Effector memory CD8-positive, alpha-beta T cell (primary cell): Measurements from ENCODE around the gene TMOD1.
A peak's percentile ranks its signal among the peaks of the same experiment; 100 is the strongest.
"Not testable (repeated sequence)": the region's sequence is repeated elsewhere in the genome, so short reads cannot be mapped to it uniquely, and the experiment has no call there.

Experiments
- ATAC-seq: fragments of 150-1000 bp; cut with Tn5 transposase; replicated peaks from 2 replicates; pipeline ENCODE4 v1.10.0; 2021; ENCODE audit warnings: mild to moderate bottlenecking, moderate library complexity
- DNase-seq, 3 experiments: peaks; one replicate each; pipeline ENCODE4 v3.0.0; 2021
- H3K27ac Mint-ChIP-seq, 2 donors: one replicate each; pipeline ENCODE4 v1.8.0; 2022; ENCODE audit warnings: mild to moderate bottlenecking in 2 of 2, mixed read lengths in 2 of 2, moderate library complexity in 2 of 2
- H3K27me3 Mint-ChIP-seq, 2 donors: one replicate each; pipeline ENCODE4 v1.8.0; 2022; ENCODE audit warnings: mixed read lengths in 2 of 2
- H3K36me3 Mint-ChIP-seq: one replicate; pipeline ENCODE4 v1.8.0; 2022; ENCODE audit warnings: mild to moderate bottlenecking, moderate library complexity, mixed read lengths; ENCODE audit not compliant: insufficient read depth
- H3K4me1 Mint-ChIP-seq, 2 donors: one replicate each; pipeline ENCODE4 v1.8.0; 2022; ENCODE audit warnings: low read depth in 2 of 2, mixed read lengths in 2 of 2
- H3K4me3 Mint-ChIP-seq, 2 donors: one replicate each; pipeline ENCODE4 v1.8.0; 2022; ENCODE audit warnings: mild to moderate bottlenecking in 2 of 2, mixed read lengths in 2 of 2, moderate library complexity in 2 of 2
- H3K9me3 Mint-ChIP-seq, 2 donors: one replicate each; pipeline ENCODE4 v1.8.0; 2022; ENCODE audit warnings: mixed read lengths in 2 of 2
- total RNA-seq, 9 experiments: gene quantifications; one replicate each; lab custom pipeline; 2026; lab: John Stamatoyannopoulos, UW

TMOD1 gene
- 1.3 to 4.1 (median 2.0) reads per million in 9 experiments for total RNA-seq

- ATAC-seq: peak; percentile 75
- peak in 1 of 3 experiments; percentile 14 for DNase-seq
- Mint-ChIP-seq H3K36me3 (no peaks in the 10 kb centered on the region), H3K27ac (no peak within 1 kb of the TSS), H3K9me3 (no peaks in the 10 kb centered on the region), H3K4me1 (peaks cover 9 to 10% of the 10 kb centered on the region in 2 donors), H3K27me3 (peaks cover 11 to 34% of the 10 kb centered on the region in 2 donors), H3K4me3 (peak within 1 kb of the TSS; percentile 70 to 74)
Observed at GRCh38 chr9:97501177-97501971, at the start of gene TMOD1. TMOD1 (plus strand) TSS chr9:97501666; CDS start chr9:97524189, 22,523 bp downstream.

GRCh38 chr9:97453573-97453972 lies 47.9 kb upstream of the TMOD1 start:
- not testable (repeated sequence) for H3K36me3 Mint-ChIP-seq, H3K27me3 Mint-ChIP-seq, H3K4me3 Mint-ChIP-seq, H3K27ac Mint-ChIP-seq, H3K9me3 Mint-ChIP-seq, DNase-seq, H3K4me1 Mint-ChIP-seq, ATAC-seq

- not testable (repeated sequence) for DNase-seq, H3K9me3 Mint-ChIP-seq, H3K36me3 Mint-ChIP-seq, H3K4me3 Mint-ChIP-seq, H3K27me3 Mint-ChIP-seq, H3K27ac Mint-ChIP-seq, H3K4me1 Mint-ChIP-seq, ATAC-seq
Observed at GRCh38 chr9:97456841-97457240, 44.6 kb upstream of the TMOD1 start.

- DNase-seq (no peak), ATAC-seq (no peak)
- no peaks in the 10 kb centered on the region for H3K9me3 Mint-ChIP-seq
- H3K4me3 Mint-ChIP-seq: no peak overlapping the region
- H3K27ac Mint-ChIP-seq: no peak overlapping the region
- H3K27me3 Mint-ChIP-seq: no peaks in the 10 kb centered on the region
- peaks cover 5% of the 10 kb centered on the region for H3K36me3 Mint-ChIP-seq
- H3K4me1 Mint-ChIP-seq: no peaks in the 10 kb centered on the region
Observed at GRCh38 chr9:97459326-97459725, 42.1 kb upstream of the TMOD1 start.

GRCh38 chr9:97462159-97462558 lies 39.3 kb upstream of the TMOD1 start:
- H3K27me3 Mint-ChIP-seq: no peaks in the 10 kb centered on the region
- H3K4me1 Mint-ChIP-seq: no peaks in the 10 kb centered on the region
- no peak overlapping the region for H3K4me3 Mint-ChIP-seq
- ATAC-seq: no peak
- DNase-seq: no peak
- H3K9me3 Mint-ChIP-seq: no peaks in the 10 kb centered on the region
- no peak overlapping the region for H3K27ac Mint-ChIP-seq
- H3K36me3 Mint-ChIP-seq: peaks cover 9% of the 10 kb centered on the region

- Mint-ChIP-seq H3K27ac (no peak overlapping the region), H3K4me3 (no peak overlapping the region), H3K9me3 (no peaks in the 10 kb centered on the region), H3K4me1 (peaks cover 0 to 5% of the 10 kb centered on the region in 2 donors), H3K36me3 (peaks cover 9% of the 10 kb centered on the region), H3K27me3 (no peaks in the 10 kb centered on the region)
- ATAC-seq (no peak), DNase-seq (no peak)
Observed at GRCh38 chr9:97462914-97463313, 38.6 kb upstream of the TMOD1 start.

- peak in 1 of 3 experiments; percentile 2 for DNase-seq
- no peak for ATAC-seq
Observed at GRCh38 chr9:97468658-97469448, 32.6 kb upstream of the TMOD1 start.

GRCh38 chr9:97470076-97470475 lies 31.4 kb upstream of the TMOD1 start:
- Mint-ChIP-seq H3K4me1 (peaks cover 0 to 6% of the 10 kb centered on the region in 2 donors), H3K9me3 (no peaks in the 10 kb centered on the region), H3K4me3 (no peak overlapping the region), H3K36me3 (peaks cover 24% of the 10 kb centered on the region), H3K27me3 (no peaks in the 10 kb centered on the region), H3K27ac (no peak overlapping the region)
- ATAC-seq: no peak
- no peak for DNase-seq

More at GRCh38 chr9:97468658-97469448, 32.6 kb upstream of the TMOD1 start:
- no peak overlapping the region for H3K27ac Mint-ChIP-seq
- no peaks in the 10 kb centered on the region for H3K9me3 Mint-ChIP-seq
- no peaks in the 10 kb centered on the region for H3K27me3 Mint-ChIP-seq
- no peak overlapping the region for H3K4me3 Mint-ChIP-seq
- peaks cover 16% of the 10 kb centered on the region for H3K36me3 Mint-ChIP-seq
- H3K4me1 Mint-ChIP-seq: peaks cover 0 to 6% of the 10 kb centered on the region in 2 donors

- H3K36me3 Mint-ChIP-seq: peaks cover 25% of the 10 kb centered on the region
- DNase-seq (no peak), ATAC-seq (no peak)
- H3K4me3 Mint-ChIP-seq: no peak overlapping the region
- H3K27ac Mint-ChIP-seq: no peak overlapping the region
- no peaks in the 10 kb centered on the region for H3K4me1 Mint-ChIP-seq
- H3K27me3 Mint-ChIP-seq: no peaks in the 10 kb centered on the region
- H3K9me3 Mint-ChIP-seq: no peaks in the 10 kb centered on the region
Observed at GRCh38 chr9:97473717-97474116, 27.7 kb upstream of the TMOD1 start.

- no peaks in the 10 kb centered on the region for H3K9me3 Mint-ChIP-seq
- H3K36me3 Mint-ChIP-seq: peaks cover 25% of the 10 kb centered on the region
- no peaks in the 10 kb centered on the region for H3K4me1 Mint-ChIP-seq
- ATAC-seq (no peak), DNase-seq (no peak)
- H3K27me3 Mint-ChIP-seq: no peaks in the 10 kb centered on the region
- no peak overlapping the region for H3K27ac Mint-ChIP-seq
- no peak overlapping the region for H3K4me3 Mint-ChIP-seq
Observed at GRCh38 chr9:97474372-97474925, 27.0 kb upstream of the TMOD1 start.

- Mint-ChIP-seq H3K9me3 (no peaks in the 10 kb centered on the region), H3K36me3 (peaks cover 30% of the 10 kb centered on the region), H3K27ac (no peak overlapping the region), H3K4me1 (no peaks in the 10 kb centered on the region), H3K27me3 (no peaks in the 10 kb centered on the region), H3K4me3 (no peak overlapping the region)
- ATAC-seq (no peak), DNase-seq (no peak)
Observed at GRCh38 chr9:97475059-97475458, 26.4 kb upstream of the TMOD1 start.

- H3K36me3 Mint-ChIP-seq: peaks cover 37% of the 10 kb centered on the region
- DNase-seq (no peak), ATAC-seq (no peak)
- H3K9me3 Mint-ChIP-seq: no peaks in the 10 kb centered on the region
- H3K27ac Mint-ChIP-seq: no peak overlapping the region
- H3K4me1 Mint-ChIP-seq: no peaks in the 10 kb centered on the region
- H3K27me3 Mint-ChIP-seq: no peaks in the 10 kb centered on the region
- H3K4me3 Mint-ChIP-seq: no peak overlapping the region
Observed at GRCh38 chr9:97478301-97478981, 23.0 kb upstream of the TMOD1 start.

GRCh38 chr9:97479496-97480159 lies 21.8 kb upstream of the TMOD1 start:
- no peak overlapping the region for H3K4me3 Mint-ChIP-seq
- H3K9me3 Mint-ChIP-seq: no peaks in the 10 kb centered on the region
- no peak overlapping the region for H3K27ac Mint-ChIP-seq
- ATAC-seq: no peak
- H3K27me3 Mint-ChIP-seq: no peaks in the 10 kb centered on the region
- no peak for DNase-seq
- peaks cover 36% of the 10 kb centered on the region for H3K36me3 Mint-ChIP-seq
- no peaks in the 10 kb centered on the region for H3K4me1 Mint-ChIP-seq
